Mucosa of stomach (tissue), 1 donor: ENCODE results near the gene GRB14.

Experiments
- H3K27me3 ChIP-seq: one replicate; pipeline ENCODE4 v1.7.0; 2013; ENCODE audit warnings: mild to moderate bottlenecking, low read length; ENCODE audit not compliant: control insufficient read depth, insufficient read depth
- H3K36me3 ChIP-seq: one replicate; pipeline ENCODE4 v1.7.0; 2013; ENCODE audit warnings: low read length; ENCODE audit not compliant: control insufficient read depth, insufficient read depth
- H3K4me1 ChIP-seq: one replicate; pipeline ENCODE4 v1.7.0; 2013; ENCODE audit warnings: mild to moderate bottlenecking, low read length; ENCODE audit not compliant: control insufficient read depth, insufficient read depth
- H3K4me3 ChIP-seq: one replicate; pipeline ENCODE4 v1.7.0; 2013; ENCODE audit warnings: low read length
- H3K9ac ChIP-seq: one replicate; pipeline ENCODE4 v1.7.0; 2013; ENCODE audit warnings: mild to moderate bottlenecking, low read length, moderate library complexity
- H3K9me3 ChIP-seq: one replicate; pipeline ENCODE4 v1.7.0; 2013; ENCODE audit warnings: mild to moderate bottlenecking, low read length, moderate library complexity; ENCODE audit not compliant: control insufficient read depth
- donor health status: Pancreatic carcinoma.

Gene GRB14

DNA sequence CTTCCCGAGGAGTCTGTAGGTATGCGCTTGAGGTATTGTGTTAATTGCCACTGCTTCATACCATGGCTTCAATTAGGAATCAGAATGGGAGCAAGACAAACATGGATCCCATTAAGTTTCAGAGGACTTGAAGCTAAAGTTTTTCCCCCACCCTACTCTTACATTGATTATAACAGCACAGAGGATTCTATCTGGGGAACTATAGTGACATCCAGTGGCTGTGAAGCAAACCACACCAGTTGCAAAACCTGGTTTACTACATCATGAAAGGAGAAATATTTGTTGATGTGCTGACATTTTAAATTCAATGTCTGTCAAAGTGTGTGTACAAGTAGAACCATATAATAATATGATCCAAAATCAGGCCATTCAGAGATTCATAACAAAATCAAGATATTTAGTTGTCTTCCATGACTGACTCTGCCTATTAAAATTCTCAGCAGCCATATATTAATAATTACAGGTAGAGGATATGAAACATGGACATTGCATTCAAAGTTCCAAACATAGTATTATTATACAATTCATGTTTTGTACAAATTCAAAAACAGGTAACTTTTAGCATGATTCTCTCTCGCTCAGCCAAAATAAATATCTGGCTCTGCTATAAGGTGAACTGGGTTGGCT lies 82.9 kb downstream of the GRB14 start:
- no peak overlapping the region for H3K9ac ChIP-seq
- no peaks in the 10 kb centered on the region for H3K36me3 ChIP-seq
- no peak overlapping the region for H3K4me3 ChIP-seq
- no peaks in the 10 kb centered on the region for H3K9me3 ChIP-seq
- H3K27me3 ChIP-seq: no peaks in the 10 kb centered on the region
- peaks cover 3% of the 10 kb centered on the region for H3K4me1 ChIP-seq

GRCh38 chr2:164535280-164536025 lies 85.8 kb downstream of the GRB14 start:
- Histone ChIP-seq H3K36me3 (no peaks in the 10 kb centered on the region), H3K27me3 (no peaks in the 10 kb centered on the region), H3K4me3 (no peak overlapping the region), H3K9me3 (no peaks in the 10 kb centered on the region), H3K4me1 (peaks cover 3% of the 10 kb centered on the region), H3K9ac (no peak overlapping the region)

- Histone ChIP-seq H3K4me3 (no peak overlapping the region), H3K4me1 (no peaks in the 10 kb centered on the region), H3K27me3 (no peaks in the 10 kb centered on the region), H3K9me3 (no peaks in the 10 kb centered on the region), H3K9ac (no peak overlapping the region), H3K36me3 (no peaks in the 10 kb centered on the region)
Observed at GRCh38 chr2:164530464-164530863, 90.8 kb downstream of the GRB14 start.

- H3K9ac ChIP-seq: no peak overlapping the region
- no peaks in the 10 kb centered on the region for H3K27me3 ChIP-seq
- H3K9me3 ChIP-seq: no peaks in the 10 kb centered on the region
- H3K36me3 ChIP-seq: no peaks in the 10 kb centered on the region
- no peaks in the 10 kb centered on the region for H3K4me1 ChIP-seq
- no peak overlapping the region for H3K4me3 ChIP-seq
Observed at GRCh38 chr2:164523726-164524125, 97.6 kb downstream of the GRB14 start.

GRCh38 chr2:164523009-164523408 lies 98.3 kb downstream of the GRB14 start:
- no peak overlapping the region for H3K4me3 ChIP-seq
- no peaks in the 10 kb centered on the region for H3K36me3 ChIP-seq
- H3K9ac ChIP-seq: no peak overlapping the region
- H3K27me3 ChIP-seq: no peaks in the 10 kb centered on the region
- H3K4me1 ChIP-seq: no peaks in the 10 kb centered on the region
- H3K9me3 ChIP-seq: no peaks in the 10 kb centered on the region

- no peaks in the 10 kb centered on the region for H3K4me1 ChIP-seq
- no peak overlapping the region for H3K9ac ChIP-seq
- no peaks in the 10 kb centered on the region for H3K27me3 ChIP-seq
- no peaks in the 10 kb centered on the region for H3K36me3 ChIP-seq
- H3K9me3 ChIP-seq: no peaks in the 10 kb centered on the region
- no peak overlapping the region for H3K4me3 ChIP-seq
Observed at GRCh38 chr2:164522561-164522981, 98.7 kb downstream of the GRB14 start.

- no peak overlapping the region for H3K4me3 ChIP-seq
- H3K27me3 ChIP-seq: no peaks in the 10 kb centered on the region
- no peaks in the 10 kb centered on the region for H3K36me3 ChIP-seq
- H3K9ac ChIP-seq: no peak overlapping the region
- no peaks in the 10 kb centered on the region for H3K4me1 ChIP-seq
- no peaks in the 10 kb centered on the region for H3K9me3 ChIP-seq
Observed at GRCh38 chr2:164515734-164516133, 105.5 kb downstream of the GRB14 start.

- no peaks in the 10 kb centered on the region for H3K9me3 ChIP-seq
- H3K4me1 ChIP-seq: no peaks in the 10 kb centered on the region
- no peaks in the 10 kb centered on the region for H3K36me3 ChIP-seq
- H3K9ac ChIP-seq: no peak overlapping the region
- no peak overlapping the region for H3K4me3 ChIP-seq
- H3K27me3 ChIP-seq: no peaks in the 10 kb centered on the region
Observed at GRCh38 chr2:164515030-164515429, 106.3 kb downstream of the GRB14 start.

- no peaks in the 10 kb centered on the region for H3K27me3 ChIP-seq
- no peak overlapping the region for H3K9ac ChIP-seq
- H3K9me3 ChIP-seq: no peaks in the 10 kb centered on the region
- H3K4me3 ChIP-seq: no peak overlapping the region
- no peaks in the 10 kb centered on the region for H3K4me1 ChIP-seq
- no peaks in the 10 kb centered on the region for H3K36me3 ChIP-seq
Observed at GRCh38 chr2:164514491-164514890, 106.8 kb downstream of the GRB14 start.

GRCh38 chr2:164512871-164513270 lies 108.4 kb downstream of the GRB14 start:
- H3K4me3 ChIP-seq: no peak overlapping the region

GRCh38 chr2:164511738-164512137 lies 109.5 kb downstream of the GRB14 start:
- Histone ChIP-seq H3K9ac (no peak overlapping the region), H3K36me3 (no peaks in the 10 kb centered on the region), H3K4me1 (no peaks in the 10 kb centered on the region), H3K9me3 (no peaks in the 10 kb centered on the region), H3K4me3 (no peak overlapping the region), H3K27me3 (no peaks in the 10 kb centered on the region)

More at GRCh38 chr2:164512871-164513270, 108.4 kb downstream of the GRB14 start:
- Histone ChIP-seq H3K36me3 (no peaks in the 10 kb centered on the region), H3K4me1 (no peaks in the 10 kb centered on the region), H3K27me3 (no peaks in the 10 kb centered on the region), H3K9ac (no peak overlapping the region), H3K9me3 (no peaks in the 10 kb centered on the region)

DNA sequence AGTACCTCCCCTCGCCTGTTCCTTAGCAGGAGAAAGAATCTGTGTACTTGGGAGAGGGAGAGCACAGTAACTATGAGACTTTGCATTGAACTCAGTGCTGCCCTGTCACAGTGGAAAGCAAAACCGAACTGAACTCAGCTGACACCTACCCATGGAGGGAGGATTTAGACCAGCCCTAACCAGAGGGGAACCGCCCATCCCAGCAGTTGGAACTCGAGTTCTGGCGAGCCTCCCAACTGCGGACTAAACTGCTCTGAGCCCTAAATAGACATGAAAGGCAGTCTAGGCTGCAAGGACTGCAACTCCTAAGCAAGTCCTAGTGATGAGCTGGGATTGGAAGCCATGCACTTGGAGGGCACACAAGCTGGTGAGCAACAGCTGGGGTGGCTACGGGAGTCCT lies 110.4 kb downstream of the GRB14 start:
- Histone ChIP-seq H3K9me3 (no peaks in the 10 kb centered on the region), H3K4me1 (no peaks in the 10 kb centered on the region), H3K27me3 (no peaks in the 10 kb centered on the region), H3K36me3 (no peaks in the 10 kb centered on the region), H3K4me3 (no peak overlapping the region), H3K9ac (no peak overlapping the region)
